Measurements from ENCODE around the gene CABLES1. TPM values are rescaled to one million over a fixed set of nuclear protein-coding genes. Genes with fewer than 3 reads are reported as not detected.

Gene CABLES1
- total RNA-seq, 3 donors from 2014 or later = 8.1 to 13.0 (median 11.6) TPM

DNA sequence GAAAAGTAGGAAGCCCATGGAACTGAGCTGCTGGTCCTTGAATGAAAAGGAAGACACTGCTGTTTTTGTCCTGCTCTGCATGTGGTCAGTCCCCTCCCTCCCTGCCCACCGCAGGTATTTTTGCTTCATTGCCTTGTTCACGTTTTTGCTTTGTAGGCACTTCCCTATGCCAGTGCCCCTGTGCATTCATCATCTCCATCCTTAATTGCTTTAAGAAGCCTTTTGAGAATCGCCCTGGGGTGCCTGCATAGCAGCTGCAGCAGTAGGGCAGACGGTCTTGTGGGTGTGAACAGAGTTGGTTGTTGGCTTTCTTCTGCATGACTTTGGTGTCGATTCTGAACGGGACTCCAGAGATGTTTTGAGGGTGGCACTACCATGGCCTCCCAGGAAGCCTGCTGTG, 97.0 kb downstream of the CABLES1 start:
- no peak overlapping the region for H3K4me3 ChIP-seq
- DNase-seq (no peak), ATAC-seq (no peak)
- no peak for TF ChIP-seq CTCF (IDR thresholded peaks at IDR 0.05)
- H3K36me3 ChIP-seq (ENCODE audit: low read depth) = no peaks in the 10 kb centered on the region
- H3K9me3 ChIP-seq = no peaks in the 10 kb centered on the region
- intact Hi-C loops (cut with DNase I, micrococcal nuclease) = loop anchor here in 1 of 2 donors (10.0 kb wide), 1 partner anchor 142 kb away; no protein-coding TSS in a partner anchor
- no peaks in the 10 kb centered on the region for H3K4me1 ChIP-seq (ENCODE audit: low read depth)

DNA sequence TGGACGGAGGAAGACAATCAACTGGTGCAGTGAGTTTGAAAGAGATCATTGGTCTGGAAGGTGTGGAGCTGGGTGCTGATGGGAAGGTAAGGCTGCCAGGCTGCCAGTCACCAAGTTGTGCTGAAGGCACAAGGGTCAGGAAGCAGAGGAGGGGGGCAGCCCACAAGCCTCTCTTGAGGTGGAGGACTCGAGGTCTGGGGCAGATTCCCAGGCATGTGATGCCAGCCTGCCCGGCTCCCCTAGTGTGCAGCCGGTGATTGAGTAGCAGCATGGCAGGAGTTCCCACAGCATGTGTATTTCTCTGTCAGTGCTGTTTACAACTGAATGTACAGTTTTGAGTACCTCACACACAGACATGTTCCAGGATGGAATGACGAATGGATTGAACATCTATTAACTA, 99.3 kb downstream of the CABLES1 start:
- Histone ChIP-seq H3K4me3 (no peak overlapping the region), H3K36me3 (ENCODE audit: low read depth) (no peaks in the 10 kb centered on the region), H3K4me1 (ENCODE audit: low read depth) (peaks cover 5% of the 10 kb centered on the region), H3K9me3 (no peaks in the 10 kb centered on the region)
- ATAC-seq (no peak), DNase-seq (no peak)
- TF ChIP-seq CTCF (IDR thresholded peaks at IDR 0.05) = no peak
- intact Hi-C loops (cut with DNase I, micrococcal nuclease) = loop anchor here in 1 of 2 donors (10.0 kb wide), 1 partner anchor 140 kb away; no protein-coding TSS in a partner anchor

DNA sequence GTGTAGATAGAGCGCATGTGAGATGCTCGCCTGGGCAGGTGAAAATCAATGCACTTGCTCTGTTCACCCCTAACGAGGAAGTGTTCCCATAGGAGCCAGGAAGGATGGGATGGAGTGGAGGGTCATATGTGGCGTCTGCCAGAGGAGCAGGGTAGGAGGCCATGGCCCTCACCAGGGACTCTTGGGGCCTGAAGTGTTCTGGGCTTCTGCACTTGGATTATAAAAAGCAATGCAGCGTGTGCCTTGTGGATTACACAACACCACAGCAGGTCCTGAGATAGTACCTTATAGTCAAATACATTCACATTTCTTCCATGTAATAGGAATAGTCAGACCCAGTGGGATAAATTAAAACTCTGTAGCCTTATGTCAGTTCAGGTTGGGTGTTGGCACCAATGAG, 100.1 kb downstream of the CABLES1 start:
- no peak overlapping the region for H3K4me3 ChIP-seq

GRCh38 chr18:23235860-23236259, 100.6 kb downstream of the CABLES1 start:
- ATAC-seq (no peak), DNase-seq (no peak)
- no peaks in the 10 kb centered on the region for H3K36me3 ChIP-seq (ENCODE audit: low read depth)
- TF ChIP-seq CTCF (IDR thresholded peaks at IDR 0.05) = no peak
- H3K9me3 ChIP-seq = no peaks in the 10 kb centered on the region
- no peak overlapping the region for H3K4me3 ChIP-seq
- H3K4me1 ChIP-seq (ENCODE audit: low read depth) = peaks cover 5% of the 10 kb centered on the region
- intact Hi-C loops (cut with DNase I, micrococcal nuclease) = loop anchor here in 1 of 2 donors (10.0 kb wide), 1 partner anchor 139 kb away; no protein-coding TSS in a partner anchor

More for the DNA sequence above, 100.1 kb downstream of the CABLES1 start:
- DNase-seq (no peak), ATAC-seq (no peak)
- TF ChIP-seq CTCF (IDR thresholded peaks at IDR 0.05) = no peak
- Histone ChIP-seq H3K4me1 (ENCODE audit: low read depth) (peaks cover 5% of the 10 kb centered on the region), H3K36me3 (ENCODE audit: low read depth) (no peaks in the 10 kb centered on the region), H3K9me3 (no peaks in the 10 kb centered on the region)
- intact Hi-C loops (cut with DNase I, micrococcal nuclease) = loop anchor here in 1 of 2 donors (10.0 kb wide), 1 partner anchor 139 kb away; no protein-coding TSS in a partner anchor

- no peak for DNase-seq
- no peak for ATAC-seq
- H3K4me1 ChIP-seq (ENCODE audit: low read depth) = peaks cover 5% of the 10 kb centered on the region
- no peak for TF ChIP-seq CTCF (IDR thresholded peaks at IDR 0.05)
- H3K9me3 ChIP-seq = no peaks in the 10 kb centered on the region
- H3K4me3 ChIP-seq = no peak overlapping the region
- no peaks in the 10 kb centered on the region for H3K36me3 ChIP-seq (ENCODE audit: low read depth)
- intact Hi-C loops (cut with DNase I, micrococcal nuclease) = loop anchor here in 1 of 2 donors (10.0 kb wide), 1 partner anchor 138 kb away; no protein-coding TSS in a partner anchor
Observed at GRCh38 chr18:23236876-23237468, 101.7 kb downstream of the CABLES1 start.
